ENCODE results near the gene ZXDC. TPM values are rescaled to one million over a fixed set of nuclear protein-coding genes. Genes with fewer than 3 reads are reported as not detected.
A peak's percentile ranks its signal among the peaks of the same experiment; 100 is the strongest.

The ZXDC gene
- total RNA-seq: 10 to 100 TPM; 16.0 to 34.5 (median 27.3) TPM

DNA sequence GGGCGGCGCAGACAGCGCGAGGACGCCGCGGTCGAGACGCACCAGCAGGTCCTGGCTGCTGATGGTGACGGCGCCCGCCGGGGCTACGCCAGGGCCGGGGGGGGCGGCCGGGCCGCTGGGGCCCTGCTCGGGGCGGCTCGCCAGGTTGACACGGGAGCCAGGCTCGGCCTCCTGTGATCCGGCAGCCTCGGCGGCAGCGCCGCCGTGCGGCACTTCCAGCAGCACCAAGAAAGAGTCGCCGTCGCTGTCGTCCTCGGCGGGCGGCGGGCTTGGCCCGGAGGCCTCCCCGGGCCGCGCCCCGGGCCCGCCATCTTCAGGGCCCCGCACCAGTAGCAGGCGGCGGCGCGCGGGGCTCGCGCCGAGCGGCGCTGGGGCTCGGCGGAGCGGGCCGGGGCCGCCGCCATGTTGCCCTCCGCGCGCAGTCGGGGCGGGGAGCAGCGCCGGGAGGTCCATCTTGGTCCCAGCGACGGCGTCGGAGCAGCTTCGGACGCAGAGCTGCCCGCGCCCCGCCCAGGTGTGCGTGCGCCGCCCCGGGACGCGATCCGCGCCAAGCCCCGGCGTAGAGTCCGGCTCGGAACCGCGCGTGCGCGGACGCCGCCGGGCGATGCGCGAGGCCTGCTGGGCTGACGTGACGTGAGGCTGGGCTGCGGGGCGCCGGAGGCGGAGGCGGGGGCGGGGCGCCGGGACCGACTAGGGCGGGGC lies at the start of gene ZXDC:
ZXDC (minus strand) TSS at position 479 of the 702 bp plus-strand sequence; CDS start at position 453, 26 bp downstream.
- WGBS, 2 donors: no CpG with 5 or more reads among the region's 112 CpGs
- H3K27me3 ChIP-seq: no peaks in the 10 kb centered on the region
- no peaks in the 10 kb centered on the region for H3K9me3 ChIP-seq
- peaks cover 35 to 50% (median 36%) of the 10 kb centered on the region in 3 donors for H3K4me1 ChIP-seq
- peaks cover 2 to 13% (median 8%) of the 10 kb centered on the region in 3 donors for H3K36me3 ChIP-seq
- peak within 1 kb of the TSS; percentile 89 to 99 (median 95) for H3K27ac ChIP-seq
- intact Hi-C loops (cut with DNase I): no loop called here
- peak; percentile 61 for DNase-seq
- H3K4me3 ChIP-seq: peak within 1 kb of the TSS; percentile 52 to 92 (median 72)
- TF ChIP-seq CTCF (IDR thresholded peaks at IDR 0.05): peak in 5 of 6 experiments; percentile 7 to 48 (median 39)
- peak in 3 of 4 donors; percentile 46 to 84 (median 82) for TF ChIP-seq POLR2A (IDR thresholded peaks at IDR 0.05)

DNA sequence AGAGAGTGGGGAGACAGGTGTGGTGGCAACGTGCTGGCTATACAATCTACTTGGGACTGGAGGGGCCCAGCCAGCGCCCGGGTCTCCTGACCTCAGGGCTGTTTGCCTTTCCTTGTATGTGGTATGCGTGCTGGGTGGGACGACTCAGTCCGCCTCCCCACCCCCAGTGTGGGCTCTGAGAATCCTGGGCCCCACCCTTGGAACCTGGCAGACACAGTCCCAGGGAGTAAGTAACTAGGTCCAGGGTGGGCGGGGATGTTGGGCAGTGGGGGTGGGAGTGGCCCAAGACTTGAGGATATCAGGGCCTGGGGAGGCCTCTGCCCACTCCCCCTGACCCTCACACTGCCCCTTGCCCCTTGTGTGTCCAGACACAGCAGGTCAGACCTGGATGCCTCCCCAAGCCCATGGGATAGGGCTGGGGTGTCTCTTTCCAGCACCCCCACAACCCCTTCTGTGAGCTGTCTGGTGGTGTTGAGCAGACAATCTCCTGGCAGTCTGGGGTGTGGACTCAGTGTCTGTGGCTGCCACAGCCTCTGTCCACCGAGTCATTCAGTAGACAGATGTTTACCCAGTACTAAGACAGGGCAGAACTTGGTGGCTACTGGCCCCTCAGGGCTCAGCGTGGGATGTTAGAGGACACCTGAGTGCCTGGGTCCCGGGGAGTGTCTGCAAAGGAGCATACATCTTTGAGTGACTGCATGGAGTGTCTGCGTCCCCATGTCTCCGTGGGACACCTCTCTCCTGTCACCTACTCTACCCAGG lies 49.6 kb upstream of the ZXDC start:
- no peak overlapping the region for H3K27ac ChIP-seq
- 57% methylated on average over 1 of the region's 12 CpGs; no CpG with 5 or more reads in 1 of the 2 donors for WGBS, 2 donors
- H3K4me1 ChIP-seq: peaks cover 3 to 17% (median 11%) of the 10 kb centered on the region in 3 donors
- no peaks in the 10 kb centered on the region for H3K36me3 ChIP-seq
- intact Hi-C loops (cut with DNase I): no loop called here
- H3K4me3 ChIP-seq: peak overlapping the region in 1 of 4 donors; percentile 62
- peaks cover 0 to 45% (median 5%) of the 10 kb centered on the region in 4 donors for H3K27me3 ChIP-seq
- DNase-seq: no peak
- H3K9me3 ChIP-seq: no peaks in the 10 kb centered on the region
- TF ChIP-seq POLR2A (IDR thresholded peaks at IDR 0.05) (no peak), CTCF (IDR thresholded peaks at IDR 0.05) (no peak)

- TF ChIP-seq POLR2A (IDR thresholded peaks at IDR 0.05): no peak
- TF ChIP-seq CTCF (IDR thresholded peaks at IDR 0.05): no peak
- intact Hi-C loops (cut with DNase I): no loop called here
- DNase-seq: no peak
- H3K4me1 ChIP-seq: peaks cover 3 to 17% (median 11%) of the 10 kb centered on the region in 3 donors
- H3K4me3 ChIP-seq: peak overlapping the region; percentile 0 to 62 (median 30)
- no peaks in the 10 kb centered on the region for H3K36me3 ChIP-seq
- no peaks in the 10 kb centered on the region for H3K9me3 ChIP-seq
- H3K27me3 ChIP-seq: peaks cover 0 to 51% (median 5%) of the 10 kb centered on the region in 4 donors
- WGBS, 2 donors: 7 to 60% methylated on average over 1 to 15 of the region's 31 CpGs
- H3K27ac ChIP-seq: peak overlapping the region in 2 of 4 donors; percentile 2 to 46
Measured at GRCh38 chr3:126524429-126524988, 48.8 kb upstream of the ZXDC start.

DNA sequence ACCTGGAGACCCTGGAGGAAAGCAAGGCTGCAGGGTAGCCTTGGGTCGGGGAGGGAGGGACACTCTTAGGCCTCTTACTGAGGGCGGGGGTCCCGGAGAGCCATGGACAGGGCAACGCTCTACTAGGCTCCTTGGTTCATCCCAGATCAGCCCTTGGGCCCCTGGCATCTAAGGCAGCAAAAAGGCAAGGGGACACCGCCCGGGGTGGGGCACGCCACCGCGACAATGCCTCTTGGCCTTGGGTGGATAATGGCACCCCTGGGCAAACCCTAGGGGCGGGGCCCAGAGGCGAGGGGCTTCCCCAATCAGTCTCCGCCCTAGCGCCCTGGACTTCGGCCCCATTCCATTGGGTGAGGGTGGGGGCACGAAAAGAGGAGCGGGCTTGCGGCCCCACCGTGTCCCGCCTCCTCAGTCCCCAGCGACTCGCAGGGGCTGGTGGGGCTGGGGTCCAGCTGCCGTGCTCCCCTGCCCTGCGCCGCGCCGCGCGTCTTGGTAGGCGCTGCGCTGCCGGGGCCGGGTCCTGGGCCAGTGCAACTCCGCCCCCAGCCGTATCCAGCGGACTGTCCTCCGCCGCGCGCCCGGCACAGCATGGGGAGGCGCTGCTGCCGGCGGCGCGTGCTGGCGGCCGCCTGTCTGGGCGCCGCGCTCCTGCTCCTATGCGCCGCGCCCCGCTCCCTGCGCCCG lies 48.2 kb upstream of the ZXDC start, which contains the start of gene CHST13:
CHST13 (plus strand) TSS at position 411 of the 684 bp plus-strand sequence; CDS start at position 589, 178 bp downstream.
- Histone ChIP-seq H3K36me3 (no peaks in the 10 kb centered on the region), H3K9me3 (no peaks in the 10 kb centered on the region), H3K4me3 (peak within 1 kb of the TSS; percentile 0 to 62 (median 30)), H3K4me1 (peaks cover 3 to 17% (median 11%) of the 10 kb centered on the region in 3 donors), H3K27me3 (peaks cover 0 to 51% (median 5%) of the 10 kb centered on the region in 4 donors), H3K27ac (peak within 1 kb of the TSS in 2 of 4 donors; percentile 2 to 46)
- WGBS, 2 donors: no CpG with 5 or more reads among the region's 56 CpGs
- TF ChIP-seq POLR2A (IDR thresholded peaks at IDR 0.05): no peak
- peak in 1 of 6 experiments; percentile 5 for TF ChIP-seq CTCF (IDR thresholded peaks at IDR 0.05)
- DNase-seq: no peak
- intact Hi-C loops (cut with DNase I): loop anchor here (2.0 kb wide), 1 partner anchor 1023 kb away; no protein-coding TSS in a partner anchor

All from esophagus squamous epithelium (tissue), 5 donors.